ENCODE results near the gene WARS2.
"Not testable (repeated sequence)": the region's sequence is repeated elsewhere in the genome, so short reads cannot be mapped to it uniquely, and the experiment has no call there.

The WARS2 gene

DNA sequence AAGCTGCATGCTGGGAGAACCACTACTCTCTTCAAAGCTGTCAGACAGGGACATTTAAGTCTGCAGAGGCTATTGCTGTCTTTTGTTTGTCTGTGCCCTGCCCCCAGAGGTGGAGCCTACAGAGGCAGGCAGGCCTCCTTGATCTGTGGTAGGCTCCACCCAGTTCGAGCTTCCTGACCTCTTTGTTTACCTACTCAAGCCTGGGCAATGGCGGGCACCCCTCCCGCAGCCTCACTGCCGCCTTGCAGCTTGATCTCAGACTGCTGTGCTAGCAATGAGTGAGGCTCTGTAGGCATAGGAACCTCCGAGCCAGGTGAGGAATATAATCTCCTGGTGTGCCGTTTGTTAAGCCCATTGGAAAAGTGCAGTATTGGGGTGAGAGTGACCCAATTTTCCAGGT is 16.3 kb upstream of the WARS2 start:
- H3K27me3 Mint-ChIP-seq: not testable (repeated sequence)
- peaks cover 8 to 13% of the 10 kb centered on the region in 2 donors for H3K4me1 Mint-ChIP-seq (ENCODE audit: low read depth in 2 of 2)

DNA sequence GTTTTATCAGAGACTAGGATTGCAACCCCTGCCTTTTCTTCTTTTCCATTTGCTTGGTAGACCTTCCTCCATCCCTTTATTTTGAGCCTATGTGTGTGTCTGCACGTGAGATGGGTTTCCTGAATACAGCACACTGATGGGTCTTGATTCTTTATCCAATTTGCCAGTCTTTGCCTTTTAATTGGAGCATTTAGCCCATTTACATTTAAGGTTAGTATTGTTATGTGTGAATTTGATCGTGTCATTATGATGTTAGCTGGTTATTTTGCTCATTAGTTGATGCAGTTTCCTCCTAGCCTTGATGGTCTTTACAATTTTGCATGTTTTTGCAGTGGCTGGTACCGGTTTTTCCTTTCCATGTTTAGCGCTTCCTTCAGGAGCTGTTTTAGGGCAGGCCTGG is 14.6 kb upstream of the WARS2 start:
- peaks cover 8 to 13% of the 10 kb centered on the region in 2 donors for H3K4me1 Mint-ChIP-seq (ENCODE audit: low read depth in 2 of 2)
- H3K27ac Mint-ChIP-seq; H3K4me3 Mint-ChIP-seq; H3K9me3 Mint-ChIP-seq; DNase-seq; ATAC-seq (replicated peaks); H3K27me3 Mint-ChIP-seq: not testable (repeated sequence)
- peaks cover 26% of the 10 kb centered on the region for H3K36me3 Mint-ChIP-seq (ENCODE audit: insufficient read depth)

More for the DNA sequence above, 16.3 kb upstream of the WARS2 start:
- not testable (repeated sequence) for H3K9me3 Mint-ChIP-seq; H3K27ac Mint-ChIP-seq; ATAC-seq (replicated peaks); H3K4me3 Mint-ChIP-seq; DNase-seq
- H3K36me3 Mint-ChIP-seq (ENCODE audit: insufficient read depth): peaks cover 27% of the 10 kb centered on the region

DNA sequence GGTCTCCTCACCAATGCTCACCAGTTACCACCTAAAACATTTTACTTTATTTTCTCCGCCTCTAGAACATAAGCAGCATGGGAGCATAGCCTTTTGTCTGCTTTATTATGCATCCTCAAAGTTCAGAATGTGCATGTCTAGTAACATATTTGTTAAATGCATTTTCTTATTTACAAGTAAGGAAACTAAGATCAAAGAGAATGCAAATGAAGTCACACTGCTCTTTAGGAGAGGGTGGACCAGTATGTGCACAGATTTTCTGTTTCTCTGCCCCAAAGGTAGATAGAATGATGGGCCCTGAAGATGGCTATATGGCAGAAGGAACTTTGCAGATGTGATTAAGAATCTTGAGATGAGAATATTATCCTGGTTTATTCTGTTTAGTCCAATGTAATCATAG is 9.7 kb upstream of the WARS2 start:
- ATAC-seq (replicated peaks): no peak
- peaks cover 4% of the 10 kb centered on the region for H3K36me3 Mint-ChIP-seq (ENCODE audit: insufficient read depth)
- no peaks in the 10 kb centered on the region for H3K9me3 Mint-ChIP-seq
- H3K4me1 Mint-ChIP-seq (ENCODE audit: low read depth in 2 of 2): peaks cover 5 to 11% of the 10 kb centered on the region in 2 donors
- DNase-seq: no peak
- H3K4me3 Mint-ChIP-seq: no peak overlapping the region
- H3K27me3 Mint-ChIP-seq: no peaks in the 10 kb centered on the region
- peak overlapping the region in 1 of 2 donors; percentile 20 for H3K27ac Mint-ChIP-seq

DNA sequence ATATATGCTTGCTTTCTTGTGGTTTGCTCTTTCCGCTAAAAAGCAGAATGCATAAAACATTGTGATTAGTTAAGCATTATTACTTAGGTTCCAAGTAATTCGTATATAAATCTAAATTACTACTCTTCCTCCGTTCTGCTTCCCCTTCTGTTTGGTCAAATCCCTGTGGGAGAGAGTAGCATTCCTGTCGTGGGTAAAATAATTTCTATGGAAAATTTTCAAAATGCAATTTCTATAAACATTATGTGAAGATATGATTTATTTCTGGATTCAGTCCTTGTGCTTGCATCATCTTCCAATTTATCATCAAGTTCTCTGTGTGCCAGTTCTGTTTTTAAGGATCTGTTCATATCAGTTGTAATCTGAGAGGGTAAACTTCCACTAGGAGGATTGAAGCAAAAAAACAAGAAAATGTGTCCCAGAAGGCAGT is 7.2 kb upstream of the WARS2 start:
- no peak overlapping the region for H3K4me3 Mint-ChIP-seq

DNA sequence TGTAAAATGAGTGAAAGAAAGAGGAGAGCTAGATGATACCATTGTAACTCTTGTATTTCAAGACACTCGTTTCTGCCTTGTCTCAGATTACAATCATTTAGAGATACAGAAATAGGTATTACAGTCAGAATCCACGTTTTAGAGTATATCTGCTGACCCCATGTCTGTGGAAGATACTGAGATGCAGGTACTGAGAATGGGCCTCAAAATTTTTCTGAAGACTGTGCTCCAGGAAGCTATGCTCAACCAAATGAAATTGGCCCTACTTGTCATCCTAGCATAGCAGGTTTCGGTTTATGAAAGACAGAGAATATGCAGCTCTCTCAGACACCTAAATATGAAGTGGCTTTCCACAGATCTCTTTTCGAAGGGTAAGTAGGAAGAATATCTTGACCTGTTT is 6.0 kb upstream of the WARS2 start:
- H3K27me3 Mint-ChIP-seq: no peaks in the 10 kb centered on the region
- H3K9me3 Mint-ChIP-seq: no peaks in the 10 kb centered on the region
- H3K4me3 Mint-ChIP-seq: no peak overlapping the region
- DNase-seq: no peak
- H3K27ac Mint-ChIP-seq: peak overlapping the region in 1 of 2 donors; percentile 7
- peaks cover under 1% of the 10 kb centered on the region for H3K36me3 Mint-ChIP-seq (ENCODE audit: insufficient read depth)
- H3K4me1 Mint-ChIP-seq (ENCODE audit: low read depth in 2 of 2): peaks cover 6% of the 10 kb centered on the region in 2 donors
- ATAC-seq (replicated peaks): no peak

More for the DNA sequence above, 7.2 kb upstream of the WARS2 start:
- ATAC-seq (replicated peaks): no peak
- Mint-ChIP-seq H3K27ac (no peak overlapping the region), H3K4me1 (ENCODE audit: low read depth in 2 of 2) (peaks cover 1 to 5% of the 10 kb centered on the region in 2 donors), H3K9me3 (no peaks in the 10 kb centered on the region), H3K27me3 (no peaks in the 10 kb centered on the region), H3K36me3 (ENCODE audit: insufficient read depth) (peaks cover 4% of the 10 kb centered on the region)
- DNase-seq: no peak

DNA sequence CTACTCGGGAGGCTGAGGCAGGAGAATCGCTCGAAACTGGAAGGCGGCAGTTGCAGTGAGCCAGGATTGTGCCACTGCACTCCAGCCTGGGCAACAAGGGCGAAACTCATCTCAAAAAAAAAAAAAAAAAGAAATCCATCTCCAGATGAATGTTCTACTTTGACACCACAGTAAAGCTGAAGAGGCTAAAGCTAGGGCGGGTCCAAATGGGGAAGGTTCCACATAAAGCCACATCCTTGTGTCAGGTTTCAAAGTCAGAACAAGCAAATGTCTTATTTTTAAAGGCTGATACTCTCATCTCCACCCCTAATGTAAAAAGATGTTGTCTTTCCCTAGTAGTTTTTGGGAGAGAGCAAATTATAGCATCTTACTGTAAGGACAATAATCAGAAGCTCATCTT is 4.4 kb upstream of the WARS2 start:
- Mint-ChIP-seq H3K36me3 (ENCODE audit: insufficient read depth) (no peaks in the 10 kb centered on the region), H3K9me3 (no peaks in the 10 kb centered on the region), H3K4me1 (ENCODE audit: low read depth in 2 of 2) (peaks cover 6 to 13% of the 10 kb centered on the region in 2 donors), H3K27me3 (no peaks in the 10 kb centered on the region), H3K27ac (no peak overlapping the region), H3K4me3 (no peak overlapping the region)
- no peak for DNase-seq
- no peak for ATAC-seq (replicated peaks)

DNA sequence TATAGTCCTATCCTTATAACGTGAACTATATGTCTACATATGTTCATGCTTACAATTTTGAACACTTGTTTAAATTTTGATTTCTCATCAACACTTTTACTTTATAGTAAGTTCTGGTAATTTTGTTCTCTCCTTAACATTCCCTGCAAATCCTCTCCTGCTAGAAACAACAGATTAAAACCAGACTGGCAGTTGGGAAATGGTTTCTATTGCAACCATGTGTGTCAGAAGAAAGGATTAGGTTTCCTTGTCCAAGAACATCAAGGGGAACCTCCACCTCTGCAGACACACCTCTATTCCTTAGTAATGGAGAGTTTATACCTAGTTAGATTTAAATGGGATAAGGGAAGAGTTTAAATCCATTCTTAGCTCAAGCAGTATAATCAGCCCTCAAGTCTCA is 3.3 kb upstream of the WARS2 start:
- Mint-ChIP-seq H3K4me1 (ENCODE audit: low read depth in 2 of 2) (peaks cover 5 to 13% of the 10 kb centered on the region in 2 donors), H3K9me3 (no peaks in the 10 kb centered on the region), H3K4me3 (no peak overlapping the region), H3K27me3 (no peaks in the 10 kb centered on the region), H3K27ac (peak overlapping the region in 1 of 2 donors; percentile 35), H3K36me3 (ENCODE audit: insufficient read depth) (peaks cover 4% of the 10 kb centered on the region)
- no peak for DNase-seq
- no peak for ATAC-seq (replicated peaks)

DNA sequence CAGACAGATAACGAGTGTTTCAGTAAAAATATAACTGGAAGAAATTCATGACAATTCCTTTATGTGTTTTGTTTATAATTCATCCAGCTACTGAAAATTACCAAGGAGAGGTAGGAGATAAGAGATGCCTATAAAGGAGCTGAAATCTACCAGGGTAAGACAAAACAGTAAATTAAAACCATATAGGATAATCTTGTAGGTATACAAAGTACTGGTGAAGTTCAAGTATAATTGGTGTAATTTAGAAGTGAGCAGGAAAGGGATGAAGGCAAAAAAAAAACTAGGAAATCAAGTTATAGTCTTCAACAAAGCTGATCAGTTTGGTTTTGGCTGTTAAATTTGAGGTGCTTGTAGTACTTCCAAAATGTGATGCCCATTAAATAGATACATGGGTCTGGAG is 1.2 kb upstream of the WARS2 start:
- Mint-ChIP-seq H3K9me3 (no peaks in the 10 kb centered on the region), H3K27ac (no peak overlapping the region)
- DNase-seq: no peak

DNA sequence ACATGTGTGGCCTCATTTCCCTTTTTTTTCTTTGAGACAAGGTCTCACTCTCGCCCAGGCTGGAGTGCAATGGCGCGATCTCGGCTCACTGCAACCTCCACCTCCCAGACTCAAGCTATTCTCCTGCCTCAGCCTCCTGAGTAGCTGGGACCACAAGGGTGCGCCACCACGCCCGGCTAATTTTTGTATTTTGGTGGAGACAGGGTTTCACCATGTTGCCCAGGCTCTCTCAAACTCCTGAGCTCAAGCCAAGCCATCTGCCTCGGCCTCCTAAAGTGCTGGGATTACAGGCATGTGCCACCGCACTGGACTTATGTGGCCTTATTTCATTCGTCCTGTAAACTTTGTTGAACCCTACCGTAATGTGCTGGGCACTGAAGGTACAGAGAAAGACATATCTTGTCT is 569 bp upstream of the WARS2 start:
- Mint-ChIP-seq H3K9me3 (no peaks in the 10 kb centered on the region), H3K4me3 (no peak overlapping the region), H3K4me1 (ENCODE audit: low read depth in 2 of 2) (peaks cover 3 to 13% of the 10 kb centered on the region in 2 donors), H3K27ac (no peak overlapping the region), H3K27me3 (no peaks in the 10 kb centered on the region), H3K36me3 (ENCODE audit: insufficient read depth) (peaks cover 6% of the 10 kb centered on the region)
- ATAC-seq (replicated peaks): no peak
- DNase-seq: peak; percentile 15 to 41 (median 29)

More for the DNA sequence above, 1.2 kb upstream of the WARS2 start:
- Mint-ChIP-seq H3K4me1 (ENCODE audit: low read depth in 2 of 2) (peaks cover 3 to 13% of the 10 kb centered on the region in 2 donors), H3K4me3 (no peak overlapping the region), H3K36me3 (ENCODE audit: insufficient read depth) (peaks cover 6% of the 10 kb centered on the region), H3K27me3 (no peaks in the 10 kb centered on the region)
- no peak for ATAC-seq (replicated peaks)

DNA sequence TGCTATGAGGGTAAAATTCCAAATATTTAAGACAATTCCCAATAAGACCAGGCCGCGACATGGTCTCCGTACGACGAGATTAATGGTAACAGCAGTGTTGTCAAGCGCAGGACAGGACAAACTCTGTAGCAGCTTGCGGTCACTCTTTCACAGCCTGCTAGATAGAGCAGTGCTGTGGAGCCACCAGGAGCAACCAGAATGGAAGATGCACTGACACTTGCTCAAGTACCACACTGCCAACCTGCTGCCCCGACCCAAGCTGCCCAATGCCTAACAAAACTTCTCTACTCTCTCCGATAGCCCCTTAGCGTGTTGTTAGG is 636 bp downstream of the WARS2 start:
- Mint-ChIP-seq H3K4me3 (no peak overlapping the region), H3K4me1 (ENCODE audit: low read depth in 2 of 2) (peaks cover 3 to 13% of the 10 kb centered on the region in 2 donors), H3K36me3 (ENCODE audit: insufficient read depth) (peaks cover 6% of the 10 kb centered on the region), H3K27me3 (no peaks in the 10 kb centered on the region), H3K9me3 (no peaks in the 10 kb centered on the region), H3K27ac (no peak overlapping the region)
- ATAC-seq (replicated peaks): no peak
- no peak for DNase-seq

DNA sequence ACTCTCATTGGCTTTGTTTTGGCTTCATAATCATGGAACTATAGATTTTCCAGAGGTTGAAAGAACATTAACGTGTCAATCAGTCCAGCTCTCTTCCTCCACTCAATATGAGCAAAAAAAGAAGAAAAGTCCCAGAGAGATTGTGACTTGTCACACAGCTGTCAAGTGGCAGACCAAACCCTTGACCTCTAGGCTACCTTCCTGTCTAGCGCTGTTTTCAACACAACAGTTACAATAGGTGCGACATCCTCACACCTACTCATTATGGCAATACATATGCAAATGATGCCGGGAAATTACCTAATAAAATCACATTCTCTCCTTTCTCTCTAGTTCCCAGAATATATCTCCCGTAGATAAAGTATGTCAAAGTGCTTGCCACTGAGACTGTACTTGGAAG is 1.1 kb downstream of the WARS2 start:
- peaks cover 6% of the 10 kb centered on the region for H3K36me3 Mint-ChIP-seq (ENCODE audit: insufficient read depth)
- no peaks in the 10 kb centered on the region for H3K27me3 Mint-ChIP-seq
- H3K9me3 Mint-ChIP-seq: no peaks in the 10 kb centered on the region
- DNase-seq (peak; percentile 57 to 59 (median 59)), ATAC-seq (replicated peaks) (peak; percentile 59)
- H3K4me1 Mint-ChIP-seq (ENCODE audit: low read depth in 2 of 2): peaks cover 3 to 13% of the 10 kb centered on the region in 2 donors
- no peak overlapping the region for H3K27ac Mint-ChIP-seq
- no peak overlapping the region for H3K4me3 Mint-ChIP-seq

DNA sequence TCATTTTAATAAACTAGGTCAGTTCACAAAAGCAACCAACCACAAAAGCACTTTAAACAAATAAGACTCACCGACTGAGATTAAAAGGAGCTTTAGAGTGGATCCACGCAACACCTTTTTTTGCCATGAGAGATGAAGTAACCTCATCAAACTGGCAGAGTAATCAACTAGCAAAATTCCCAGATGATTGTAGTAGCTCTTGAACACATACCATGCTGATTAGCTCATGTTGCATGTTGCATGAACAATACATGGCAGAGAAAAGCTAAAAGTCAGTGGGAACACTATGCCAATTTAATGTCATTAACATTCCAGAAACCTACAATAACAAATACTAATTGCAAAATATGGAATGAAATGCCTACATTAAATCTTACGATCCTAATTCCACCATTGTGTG is 4.1 kb downstream of the WARS2 start:
- Mint-ChIP-seq H3K27me3 (no peaks in the 10 kb centered on the region), H3K9me3 (no peaks in the 10 kb centered on the region), H3K4me3 (no peak overlapping the region), H3K27ac (no peak overlapping the region), H3K36me3 (ENCODE audit: insufficient read depth) (peaks cover 8% of the 10 kb centered on the region), H3K4me1 (ENCODE audit: low read depth in 2 of 2) (peaks cover 0 to 6% of the 10 kb centered on the region in 2 donors)
- ATAC-seq (replicated peaks): no peak
- DNase-seq: no peak

DNA sequence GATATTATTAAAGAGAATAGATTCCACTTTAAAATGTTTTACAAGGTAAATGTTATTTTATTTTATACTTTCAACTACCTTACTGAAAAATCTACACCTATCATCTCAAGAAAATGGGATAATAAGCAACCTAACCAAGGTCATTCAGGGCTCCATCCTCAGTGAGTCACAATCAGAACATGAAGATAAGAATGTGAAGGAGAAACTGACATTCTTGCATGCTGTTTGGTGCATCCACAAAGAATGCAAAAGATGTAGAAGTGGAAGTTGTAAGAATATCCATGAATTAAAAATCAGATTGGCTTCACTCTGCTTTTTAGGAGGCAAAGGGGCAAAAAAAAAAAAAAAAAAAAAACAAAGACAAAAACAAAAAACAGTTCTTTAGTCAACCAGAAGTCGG is 6.5 kb downstream of the WARS2 start:
- ATAC-seq (replicated peaks) (no peak), DNase-seq (no peak)
- Mint-ChIP-seq H3K4me1 (ENCODE audit: low read depth in 2 of 2) (no peaks in the 10 kb centered on the region), H3K9me3 (no peaks in the 10 kb centered on the region), H3K36me3 (ENCODE audit: insufficient read depth) (peaks cover 8% of the 10 kb centered on the region), H3K4me3 (no peak overlapping the region), H3K27me3 (no peaks in the 10 kb centered on the region), H3K27ac (no peak overlapping the region)

DNA sequence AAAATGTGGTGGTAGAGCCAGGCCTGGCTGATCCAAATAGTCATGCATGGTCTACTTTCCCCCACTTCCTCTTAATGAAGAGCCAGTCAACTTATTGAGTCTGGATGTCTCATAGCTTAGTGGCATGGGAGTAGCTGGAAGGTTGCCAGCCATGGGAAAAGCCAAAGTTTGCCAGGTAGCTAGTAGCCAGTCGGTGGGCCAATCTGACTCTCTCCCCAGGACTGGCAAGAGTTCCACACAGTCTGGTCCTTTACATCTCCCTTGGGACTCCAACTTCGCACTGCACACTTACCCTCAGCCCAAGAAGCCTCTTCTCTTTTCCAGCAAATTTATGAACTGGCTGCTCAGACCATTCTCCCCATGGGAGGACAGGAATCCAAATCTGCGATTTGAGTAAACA is 8.3 kb downstream of the WARS2 start:
- Mint-ChIP-seq H3K27me3 (no peaks in the 10 kb centered on the region), H3K4me1 (ENCODE audit: low read depth in 2 of 2) (no peaks in the 10 kb centered on the region), H3K4me3 (no peak overlapping the region), H3K9me3 (no peaks in the 10 kb centered on the region), H3K36me3 (ENCODE audit: insufficient read depth) (peaks cover 2% of the 10 kb centered on the region), H3K27ac (no peak overlapping the region)
- no peak for DNase-seq
- ATAC-seq (replicated peaks): no peak

DNA sequence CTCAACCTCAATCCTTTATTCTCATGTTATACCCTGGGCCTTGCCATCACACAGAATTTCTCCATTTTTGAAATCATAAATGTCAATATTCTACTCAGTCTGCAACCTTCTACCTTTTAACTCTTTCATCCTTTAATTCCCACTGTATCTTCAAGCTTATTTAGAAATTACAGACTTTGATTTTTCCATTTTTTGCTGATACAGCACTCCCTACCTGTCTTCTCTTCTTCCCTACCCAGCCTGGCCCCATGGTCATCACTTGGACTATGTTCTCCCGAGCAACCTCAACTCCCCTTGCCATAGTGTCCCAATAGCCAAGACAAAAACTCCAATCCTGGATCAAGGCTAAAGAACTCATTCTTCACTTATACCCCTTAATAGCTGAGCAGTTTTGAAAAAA is 14.6 kb downstream of the WARS2 start:
- Mint-ChIP-seq H3K27me3 (no peaks in the 10 kb centered on the region), H3K4me3 (no peak overlapping the region), H3K36me3 (ENCODE audit: insufficient read depth) (no peaks in the 10 kb centered on the region), H3K27ac (no peak overlapping the region), H3K4me1 (ENCODE audit: low read depth in 2 of 2) (no peaks in the 10 kb centered on the region), H3K9me3 (no peaks in the 10 kb centered on the region)
- no peak for DNase-seq
- no peak for ATAC-seq (replicated peaks)
